ENCODE measurements around the gene LHPP.

DNA sequence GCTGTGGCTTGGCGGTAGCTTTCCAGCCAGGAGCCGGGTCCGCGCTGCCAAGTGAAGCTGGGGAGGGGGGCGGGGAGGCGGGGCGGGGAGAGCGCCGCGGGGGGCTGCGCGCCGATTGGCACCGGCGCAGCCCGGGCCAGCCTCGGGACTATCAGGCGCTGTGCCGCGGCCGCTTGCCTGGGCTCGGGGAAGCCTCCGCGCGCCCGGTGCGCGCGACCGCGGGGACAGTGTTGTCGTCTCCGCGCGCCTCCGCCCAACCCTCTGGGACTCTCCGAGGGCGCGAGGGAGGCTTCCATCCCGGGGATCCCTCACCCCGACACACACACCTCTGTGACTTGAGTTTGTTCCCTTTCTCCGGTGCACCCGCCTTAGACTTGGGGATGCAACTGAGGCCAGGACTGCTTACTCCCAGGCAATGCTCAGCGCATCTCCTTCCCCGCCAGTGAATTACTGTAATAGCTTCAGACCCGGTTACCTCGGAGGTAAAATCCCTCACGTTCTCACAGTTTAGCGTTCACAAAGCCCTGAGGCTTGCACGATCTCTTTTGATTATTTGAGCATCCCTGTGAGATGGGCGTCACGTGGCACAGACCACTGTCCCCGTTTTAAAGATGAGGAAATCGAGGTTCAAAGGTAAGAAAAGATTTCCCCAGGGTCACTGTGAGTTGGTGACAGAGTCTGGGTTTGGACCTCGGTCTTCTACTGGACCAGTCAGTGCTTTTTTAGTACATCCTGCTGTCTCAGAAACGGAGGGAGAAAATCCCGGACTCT, 11.4 kb upstream of the LHPP start, which contains the start of gene NKX1-2:
- TF ChIP-seq, protein P1, sequence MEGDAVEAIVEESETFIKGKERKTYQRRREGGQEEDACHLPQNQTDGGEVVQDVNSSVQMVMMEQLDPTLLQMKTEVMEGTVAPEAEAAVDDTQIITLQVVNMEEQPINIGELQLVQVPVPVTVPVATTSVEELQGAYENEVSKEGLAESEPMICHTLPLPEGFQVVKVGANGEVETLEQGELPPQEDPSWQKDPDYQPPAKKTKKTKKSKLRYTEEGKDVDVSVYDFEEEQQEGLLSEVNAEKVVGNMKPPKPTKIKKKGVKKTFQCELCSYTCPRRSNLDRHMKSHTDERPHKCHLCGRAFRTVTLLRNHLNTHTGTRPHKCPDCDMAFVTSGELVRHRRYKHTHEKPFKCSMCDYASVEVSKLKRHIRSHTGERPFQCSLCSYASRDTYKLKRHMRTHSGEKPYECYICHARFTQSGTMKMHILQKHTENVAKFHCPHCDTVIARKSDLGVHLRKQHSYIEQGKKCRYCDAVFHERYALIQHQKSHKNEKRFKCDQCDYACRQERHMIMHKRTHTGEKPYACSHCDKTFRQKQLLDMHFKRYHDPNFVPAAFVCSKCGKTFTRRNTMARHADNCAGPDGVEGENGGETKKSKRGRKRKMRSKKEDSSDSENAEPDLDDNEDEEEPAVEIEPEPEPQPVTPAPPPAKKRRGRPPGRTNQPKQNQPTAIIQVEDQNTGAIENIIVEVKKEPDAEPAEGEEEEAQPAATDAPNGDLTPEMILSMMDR (IDR thresholded peaks at IDR 0.05) = no peak
- TF ChIP-seq EP300 (IDR thresholded peaks at IDR 0.05) (no peak), RCOR1 (IDR thresholded peaks at IDR 0.05; ENCODE audit: low read depth, low read length) (no peak), CEBPB (IDR thresholded peaks at IDR 0.05) (no peak), POLR2A (IDR thresholded peaks at IDR 0.05; ENCODE audit: low read length) (no peak), CHD4 (IDR thresholded peaks at IDR 0.05; ENCODE audit: borderline replicate concordance) (no peak), RAD21 (conservative IDR thresholded peaks at IDR 0.05 in 1 of 2, IDR thresholded peaks at IDR 0.05 in 1 of 2) (no peak), SMC3 (IDR thresholded peaks at IDR 0.05) (no peak), RARB (CRISPR knock-in tag; IDR thresholded peaks at IDR 0.05) (no peak), HOXA7 (CRISPR knock-in tag; IDR thresholded peaks at IDR 0.05) (no peak)
- TF ChIP-seq, protein P2, sequence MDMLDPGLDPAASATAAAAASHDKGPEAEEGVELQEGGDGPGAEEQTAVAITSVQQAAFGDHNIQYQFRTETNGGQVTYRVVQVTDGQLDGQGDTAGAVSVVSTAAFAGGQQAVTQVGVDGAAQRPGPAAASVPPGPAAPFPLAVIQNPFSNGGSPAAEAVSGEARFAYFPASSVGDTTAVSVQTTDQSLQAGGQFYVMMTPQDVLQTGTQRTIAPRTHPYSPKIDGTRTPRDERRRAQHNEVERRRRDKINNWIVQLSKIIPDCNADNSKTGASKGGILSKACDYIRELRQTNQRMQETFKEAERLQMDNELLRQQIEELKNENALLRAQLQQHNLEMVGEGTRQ (IDR thresholded peaks at IDR 0.05) = no peak
- TF ChIP-seq, protein P3, sequence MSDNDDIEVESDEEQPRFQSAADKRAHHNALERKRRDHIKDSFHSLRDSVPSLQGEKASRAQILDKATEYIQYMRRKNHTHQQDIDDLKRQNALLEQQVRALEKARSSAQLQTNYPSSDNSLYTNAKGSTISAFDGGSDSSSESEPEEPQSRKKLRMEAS (IDR thresholded peaks at IDR 0.05) = no peak
